DND-41 (cell line): ENCODE results near the gene TEN1.
"Not testable (repeated sequence)": the region's sequence is repeated elsewhere in the genome, so short reads cannot be mapped to it uniquely, and the experiment has no call there.

Source experiments
- ATAC-seq: fragments of 200-7000 bp; cut with Tn5 transposase; 3 replicates; pipeline ENCODE4 v1.9.1; 2021; ENCODE audit warnings: low read depth; ENCODE audit not compliant: insufficient read depth
- DNase-seq: peaks from one replicate; pipeline ENCODE4 v3.0.0-alpha.2; 2020
- H2AFZ ChIP-seq: 2 replicates; pipeline ENCODE4 v1.6.0; 2012; ENCODE audit warnings: low read depth, low read length
- H3K27ac ChIP-seq: 2 replicates; pipeline ENCODE4 v1.5.1; 2012; ENCODE audit warnings: low read length, inconsistent platforms
- H3K27me3 ChIP-seq: fragments of 200-600 bp; sonication (generic); 2 replicates; pipeline ENCODE4 v1.6.0; 2012; ENCODE audit warnings: low read length, mild to moderate bottlenecking, inconsistent platforms; ENCODE audit not compliant: insufficient read depth, poor library complexity
- H3K36me3 ChIP-seq: 2 replicates; pipeline ENCODE4 v1.5.1; 2012; ENCODE audit warnings: low read length, inconsistent platforms; ENCODE audit not compliant: insufficient read depth
- H3K4me1 ChIP-seq: 2 replicates; pipeline ENCODE4 v1.5.1; 2012; ENCODE audit warnings: mild to moderate bottlenecking, low read length; ENCODE audit not compliant: insufficient read depth
- H3K4me2 ChIP-seq: 2 replicates; pipeline ENCODE4 v1.6.0; 2012; ENCODE audit warnings: mild to moderate bottlenecking, moderate library complexity, low read length, inconsistent platforms; ENCODE audit not compliant: insufficient read depth
- H3K4me3 ChIP-seq, 2 experiments: fragments of 200-600 bp in 1 of 2; shearing (Covaris generic) in 1 of 2; 2 replicates each; pipeline ENCODE4 v1.5.1; 2012 to 2016; ENCODE audit warnings: inconsistent platforms in 2 of 2, low read length in 2 of 2, mild to moderate bottlenecking in 2 of 2, low read depth in 1 of 2, moderate library complexity in 1 of 2
- H3K79me2 ChIP-seq: 2 replicates; pipeline ENCODE4 v1.6.0; 2012; ENCODE audit warnings: low read length, inconsistent platforms; ENCODE audit not compliant: insufficient read depth
- H3K9ac ChIP-seq: 2 replicates; pipeline ENCODE4 v1.6.0; 2012; ENCODE audit warnings: low read depth, mild to moderate bottlenecking, inconsistent platforms, low read length, moderate library complexity
- H3K9me3 ChIP-seq: 2 replicates; pipeline ENCODE4 v1.5.1; 2012; ENCODE audit warnings: low read length, moderate library complexity, mild to moderate bottlenecking, inconsistent platforms; ENCODE audit not compliant: insufficient read depth, severe bottlenecking
- H4K20me1 ChIP-seq: 2 replicates; pipeline ENCODE4 v1.6.0; 2012; ENCODE audit warnings: low read length; ENCODE audit not compliant: insufficient read depth
- EZH2 ChIP-seq: IDR thresholded peaks from 3 replicates; pipeline ENCODE4 v1.6.1; 2012; ENCODE audit warnings: borderline replicate concordance, low read depth, mild to moderate bottlenecking, moderate library complexity, low read length, inconsistent platforms; ENCODE audit not compliant: severe bottlenecking
- TF ChIP-seq, protein P1 (sequence below): IDR thresholded peaks from 2 replicates; pipeline ENCODE4 v1.5.1; 2012; ENCODE audit warnings: borderline replicate concordance, low read length, moderate library complexity, mild to moderate bottlenecking; ENCODE audit not compliant: poor library complexity, severe bottlenecking; ENCODE audit errors: extremely low read depth

Gene TEN1

DNA sequence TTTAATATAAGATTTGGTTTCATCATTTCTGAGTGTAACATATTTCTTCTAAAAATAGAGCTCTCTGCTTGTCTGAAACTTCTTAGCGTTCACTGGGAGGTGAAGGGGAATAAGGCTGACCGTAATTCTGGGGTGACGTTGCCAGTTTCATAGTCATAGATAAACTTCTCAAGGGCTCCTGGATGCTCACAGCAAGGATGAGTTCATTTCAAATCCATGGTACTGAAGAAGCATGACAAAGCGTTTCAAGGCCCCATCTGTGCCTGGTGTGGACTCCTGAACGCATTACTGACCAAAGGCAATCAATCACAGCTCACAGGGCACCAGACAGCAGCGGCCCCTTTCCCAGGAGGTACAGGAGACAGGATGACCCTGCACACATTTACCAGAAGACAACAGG is 60.1 kb downstream of the TEN1 start:
- ATAC-seq = no peak
- no peak for DNase-seq
- Histone ChIP-seq H3K9me3 (no peaks in the 10 kb centered on the region), H3K36me3 (peaks cover 60% of the 10 kb centered on the region), H3K27ac (no peak overlapping the region), H3K4me3 (no peak overlapping the region), H3K79me2 (no peaks in the 10 kb centered on the region), H2AFZ (no peak overlapping the region), H3K27me3 (no peaks in the 10 kb centered on the region), H3K4me1 (peaks cover 4% of the 10 kb centered on the region; the same call in 1 of the 2 replicates), H4K20me1 (no peaks in the 10 kb centered on the region), H3K9ac (no peak overlapping the region), H3K4me2 (no peak overlapping the region)
- TF ChIP-seq, protein P1, sequence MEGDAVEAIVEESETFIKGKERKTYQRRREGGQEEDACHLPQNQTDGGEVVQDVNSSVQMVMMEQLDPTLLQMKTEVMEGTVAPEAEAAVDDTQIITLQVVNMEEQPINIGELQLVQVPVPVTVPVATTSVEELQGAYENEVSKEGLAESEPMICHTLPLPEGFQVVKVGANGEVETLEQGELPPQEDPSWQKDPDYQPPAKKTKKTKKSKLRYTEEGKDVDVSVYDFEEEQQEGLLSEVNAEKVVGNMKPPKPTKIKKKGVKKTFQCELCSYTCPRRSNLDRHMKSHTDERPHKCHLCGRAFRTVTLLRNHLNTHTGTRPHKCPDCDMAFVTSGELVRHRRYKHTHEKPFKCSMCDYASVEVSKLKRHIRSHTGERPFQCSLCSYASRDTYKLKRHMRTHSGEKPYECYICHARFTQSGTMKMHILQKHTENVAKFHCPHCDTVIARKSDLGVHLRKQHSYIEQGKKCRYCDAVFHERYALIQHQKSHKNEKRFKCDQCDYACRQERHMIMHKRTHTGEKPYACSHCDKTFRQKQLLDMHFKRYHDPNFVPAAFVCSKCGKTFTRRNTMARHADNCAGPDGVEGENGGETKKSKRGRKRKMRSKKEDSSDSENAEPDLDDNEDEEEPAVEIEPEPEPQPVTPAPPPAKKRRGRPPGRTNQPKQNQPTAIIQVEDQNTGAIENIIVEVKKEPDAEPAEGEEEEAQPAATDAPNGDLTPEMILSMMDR = no peak
- no peak for TF ChIP-seq EZH2

DNA sequence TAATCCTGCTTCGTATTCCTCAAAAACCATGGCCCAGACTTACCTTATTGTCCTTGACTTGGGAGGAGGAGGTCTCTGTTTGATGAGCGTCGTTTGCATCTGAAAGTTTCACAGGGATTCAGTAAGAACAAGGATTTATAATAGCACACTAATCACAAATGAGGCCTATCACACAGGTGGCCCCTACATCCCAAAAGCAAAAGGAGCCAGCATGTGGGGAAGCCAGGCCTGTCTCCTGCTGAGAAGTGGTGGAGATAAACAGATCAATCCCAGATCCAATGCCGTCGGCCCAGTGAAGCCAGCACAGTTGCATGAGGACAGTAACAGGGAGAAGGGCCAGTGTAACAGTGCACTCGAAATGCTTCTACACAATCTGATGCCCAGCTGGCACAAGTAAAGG is 61.3 kb downstream of the TEN1 start:
- H3K27ac ChIP-seq = no peak overlapping the region
- TF ChIP-seq EZH2 = no peak
- TF ChIP-seq, protein P1 = no peak
- no peaks in the 10 kb centered on the region for H4K20me1 ChIP-seq
- peaks cover 73% of the 10 kb centered on the region for H3K36me3 ChIP-seq
- no peak overlapping the region for H3K9ac ChIP-seq
- no peaks in the 10 kb centered on the region for H3K9me3 ChIP-seq
- H3K4me1 ChIP-seq = peaks cover 4% of the 10 kb centered on the region; the same call in 1 of the 2 replicates
- no peak overlapping the region for H2AFZ ChIP-seq
- H3K4me3 ChIP-seq = no peak overlapping the region
- H3K79me2 ChIP-seq = no peaks in the 10 kb centered on the region
- no peaks in the 10 kb centered on the region for H3K27me3 ChIP-seq
- no peak overlapping the region for H3K4me2 ChIP-seq
- DNase-seq (no peak), ATAC-seq (no peak)

DNA sequence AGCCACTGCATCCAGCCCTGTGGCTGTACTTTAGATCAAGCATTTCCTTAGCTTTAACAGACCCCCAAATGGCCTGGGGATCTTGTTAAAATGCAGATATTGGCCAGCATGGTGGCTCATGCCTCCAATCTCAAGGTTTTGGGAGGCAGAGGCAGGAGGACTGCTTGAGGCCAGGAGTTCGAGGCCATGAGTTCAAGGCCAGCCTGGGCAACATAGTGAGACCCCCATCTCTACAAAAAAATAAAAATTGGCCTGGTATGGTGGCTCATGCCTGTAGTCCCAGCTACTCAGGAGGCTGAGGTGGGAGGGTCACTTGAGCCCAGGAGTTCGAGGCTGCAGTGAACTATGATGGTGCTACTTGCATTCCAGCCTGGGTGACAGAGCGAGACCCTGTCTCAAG is 63.8 kb downstream of the TEN1 start:
- not testable (repeated sequence) for H3K9ac ChIP-seq, H3K9me3 ChIP-seq, H3K4me3 ChIP-seq, H3K4me1 ChIP-seq, H3K27me3 ChIP-seq, ATAC-seq, H3K79me2 ChIP-seq, H4K20me1 ChIP-seq, H2AFZ ChIP-seq, DNase-seq, H3K4me2 ChIP-seq, H3K27ac ChIP-seq
- H3K36me3 ChIP-seq = peaks cover 96% of the 10 kb centered on the region

DNA sequence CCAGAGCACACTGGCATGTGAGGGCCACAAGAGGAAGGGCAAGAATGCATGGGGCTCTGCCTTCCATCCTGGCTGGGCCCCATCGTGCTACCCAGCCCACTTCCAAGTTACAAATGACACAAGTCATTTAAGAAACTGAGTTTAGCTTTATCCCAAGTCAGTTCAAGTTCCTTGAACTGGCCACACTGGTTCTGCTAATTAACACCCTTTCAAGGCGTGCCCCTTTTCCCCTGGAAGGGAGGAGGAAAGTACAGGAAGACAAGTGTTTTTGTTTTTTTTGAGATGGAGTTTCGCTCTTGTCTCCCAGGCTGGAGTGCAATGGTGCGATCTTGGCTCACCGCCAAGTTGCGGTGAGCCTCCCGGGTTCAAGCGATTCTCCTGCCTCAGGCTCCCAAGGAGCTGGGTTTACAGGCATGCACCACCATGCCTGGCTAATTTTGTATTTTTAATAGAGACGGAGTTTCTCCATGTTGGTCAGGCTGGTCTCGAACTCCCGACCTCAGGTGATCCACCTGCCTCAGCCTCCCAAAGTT is 65.5 kb downstream of the TEN1 start:
- peaks cover 96% of the 10 kb centered on the region for H3K36me3 ChIP-seq
- H3K27me3 ChIP-seq, H3K4me3 ChIP-seq, ATAC-seq, H3K27ac ChIP-seq, H3K79me2 ChIP-seq, H2AFZ ChIP-seq, H4K20me1 ChIP-seq, DNase-seq, H3K4me2 ChIP-seq, H3K9me3 ChIP-seq, H3K4me1 ChIP-seq, H3K9ac ChIP-seq: not testable (repeated sequence)
